Measurements from ENCODE around the gene SLX9.
"Not testable (repeated sequence)": the region's sequence is repeated elsewhere in the genome, so short reads cannot be mapped to it uniquely, and the experiment has no call there.

Gene SLX9

DNA sequence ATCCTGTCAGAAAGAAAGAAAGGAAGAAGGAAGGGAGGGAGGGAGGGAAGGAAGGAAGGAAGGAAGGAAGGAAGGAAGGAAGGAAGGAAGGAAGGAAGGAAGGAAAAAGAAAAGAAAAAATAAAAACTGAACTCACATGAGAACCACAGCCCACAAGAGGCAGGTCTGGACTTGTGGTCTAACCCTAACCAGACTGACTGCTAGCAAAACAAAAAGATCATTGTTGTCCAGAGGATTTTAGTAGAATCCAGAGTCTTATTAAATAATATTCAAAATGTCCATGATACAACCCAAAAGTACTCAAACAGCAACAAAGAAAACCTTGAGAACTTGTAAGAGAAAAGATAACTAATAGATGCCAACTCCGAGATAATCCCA lies 14.5 kb upstream of the SLX9 start:
- no peak overlapping the region for H3K27ac ChIP-seq
- TF ChIP-seq, protein P1, sequence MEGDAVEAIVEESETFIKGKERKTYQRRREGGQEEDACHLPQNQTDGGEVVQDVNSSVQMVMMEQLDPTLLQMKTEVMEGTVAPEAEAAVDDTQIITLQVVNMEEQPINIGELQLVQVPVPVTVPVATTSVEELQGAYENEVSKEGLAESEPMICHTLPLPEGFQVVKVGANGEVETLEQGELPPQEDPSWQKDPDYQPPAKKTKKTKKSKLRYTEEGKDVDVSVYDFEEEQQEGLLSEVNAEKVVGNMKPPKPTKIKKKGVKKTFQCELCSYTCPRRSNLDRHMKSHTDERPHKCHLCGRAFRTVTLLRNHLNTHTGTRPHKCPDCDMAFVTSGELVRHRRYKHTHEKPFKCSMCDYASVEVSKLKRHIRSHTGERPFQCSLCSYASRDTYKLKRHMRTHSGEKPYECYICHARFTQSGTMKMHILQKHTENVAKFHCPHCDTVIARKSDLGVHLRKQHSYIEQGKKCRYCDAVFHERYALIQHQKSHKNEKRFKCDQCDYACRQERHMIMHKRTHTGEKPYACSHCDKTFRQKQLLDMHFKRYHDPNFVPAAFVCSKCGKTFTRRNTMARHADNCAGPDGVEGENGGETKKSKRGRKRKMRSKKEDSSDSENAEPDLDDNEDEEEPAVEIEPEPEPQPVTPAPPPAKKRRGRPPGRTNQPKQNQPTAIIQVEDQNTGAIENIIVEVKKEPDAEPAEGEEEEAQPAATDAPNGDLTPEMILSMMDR (IDR thresholded peaks at IDR 0.05) = no peak
- TF ChIP-seq ZFX (IDR thresholded peaks at IDR 0.05; ENCODE audit: borderline replicate concordance) = no peak

DNA sequence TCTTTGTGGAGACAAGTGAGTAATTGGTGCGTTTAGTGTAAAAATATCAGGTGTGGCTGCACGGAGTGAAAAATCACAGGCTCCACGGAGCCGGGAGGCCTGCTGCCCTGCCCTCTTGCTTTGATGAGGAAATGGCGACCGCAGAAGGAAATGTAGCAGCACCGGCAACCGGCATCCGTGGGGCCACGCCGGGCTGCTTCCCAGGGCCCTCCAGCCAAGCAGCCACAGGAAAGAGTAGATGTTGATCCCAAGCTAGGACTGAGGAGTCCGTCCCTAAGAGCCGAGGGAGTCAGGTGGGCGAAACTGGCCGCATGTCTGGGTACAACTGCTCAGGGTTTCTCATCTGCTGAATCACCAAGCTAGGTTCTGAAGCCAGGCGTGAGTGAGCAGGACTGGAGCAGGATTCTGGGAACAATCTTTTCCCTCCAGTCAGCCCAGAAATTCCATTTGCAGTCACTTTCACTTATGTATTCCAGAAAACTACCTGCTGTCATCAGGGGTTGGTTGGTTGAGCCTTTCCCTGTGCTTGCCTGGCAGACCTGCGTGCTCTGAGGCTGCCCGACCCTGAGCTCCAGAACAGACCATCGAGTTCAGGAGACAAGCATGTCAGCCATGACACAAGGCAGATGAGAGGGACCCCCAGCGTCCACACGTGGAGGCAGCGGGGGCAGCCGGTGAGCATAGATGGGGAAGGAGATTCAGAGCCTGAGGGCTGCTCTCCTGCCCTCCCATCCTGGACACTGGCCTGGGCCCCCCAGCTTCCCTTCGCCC lies 13.3 kb upstream of the SLX9 start:
- H3K27ac ChIP-seq = no peak overlapping the region
- TF ChIP-seq ZFX (IDR thresholded peaks at IDR 0.05; ENCODE audit: borderline replicate concordance) = no peak
- TF ChIP-seq, protein P1 (IDR thresholded peaks at IDR 0.05) = no peak

DNA sequence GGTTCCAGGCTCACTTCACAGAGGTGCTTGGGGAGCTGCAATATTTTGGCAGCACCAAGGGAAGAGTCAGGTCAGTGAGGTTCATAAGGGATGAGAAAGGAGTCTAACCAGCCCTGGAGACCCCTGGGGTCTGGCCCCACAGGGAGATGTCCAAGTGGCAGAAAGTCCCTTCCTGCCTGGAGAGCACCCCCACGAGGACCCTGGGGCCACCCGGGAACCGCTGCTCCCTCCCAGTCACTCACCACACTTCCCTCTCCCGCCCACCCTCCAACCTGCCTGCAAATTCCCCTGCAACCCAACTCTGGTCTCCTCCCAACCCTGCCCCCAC lies 12.6 kb upstream of the SLX9 start:
- no peak overlapping the region for H3K27ac ChIP-seq
- TF ChIP-seq ZFX (IDR thresholded peaks at IDR 0.05; ENCODE audit: borderline replicate concordance) = no peak
- TF ChIP-seq, protein P1 (IDR thresholded peaks at IDR 0.05) = no peak

DNA sequence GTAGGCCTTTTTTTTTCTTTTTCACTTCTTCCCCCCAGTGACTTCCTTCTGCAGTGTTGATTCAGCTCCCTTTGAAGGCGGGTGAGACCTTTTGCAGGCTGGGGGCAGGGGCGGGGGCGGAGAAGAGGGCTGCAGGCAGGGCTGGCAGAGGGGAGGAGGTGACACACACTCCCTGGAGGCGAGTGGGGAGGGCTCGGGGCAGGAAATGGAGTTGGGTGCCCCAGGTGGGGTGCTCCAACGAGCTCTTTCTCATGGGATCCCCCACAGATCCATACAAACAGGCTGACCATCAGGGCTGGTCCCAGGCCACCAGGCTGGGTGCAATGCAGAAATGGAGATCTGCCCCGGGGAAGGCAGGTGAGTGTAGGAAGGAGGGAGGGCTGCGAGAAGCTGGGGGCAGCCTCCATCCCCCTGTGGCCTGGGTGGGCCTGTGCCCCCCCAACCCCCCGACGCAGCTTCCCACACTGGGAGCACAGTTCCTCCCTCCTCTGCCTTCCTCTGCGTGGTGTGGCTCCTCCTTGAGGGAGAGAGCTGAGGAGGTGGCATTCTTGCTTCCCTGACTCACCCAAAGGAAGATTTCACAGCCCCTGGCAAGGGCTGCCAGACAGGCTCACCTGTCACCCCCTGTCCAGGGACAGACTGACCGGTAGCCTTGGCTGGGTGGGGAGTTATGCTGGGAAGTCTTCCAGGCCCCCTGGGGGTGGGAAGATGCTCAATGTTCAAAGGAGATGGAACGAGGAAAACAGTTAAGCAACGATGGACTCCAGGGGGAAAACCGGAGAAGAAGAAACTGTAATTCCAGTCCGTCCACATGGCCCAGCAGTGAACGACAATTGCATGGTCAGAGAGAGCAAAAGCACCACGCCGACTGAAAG lies 12.0 kb upstream of the SLX9 start:
- H3K27ac ChIP-seq = no peak overlapping the region
- TF ChIP-seq, protein P1 (IDR thresholded peaks at IDR 0.05) = no peak
- TF ChIP-seq ZFX (IDR thresholded peaks at IDR 0.05; ENCODE audit: borderline replicate concordance) = no peak

DNA sequence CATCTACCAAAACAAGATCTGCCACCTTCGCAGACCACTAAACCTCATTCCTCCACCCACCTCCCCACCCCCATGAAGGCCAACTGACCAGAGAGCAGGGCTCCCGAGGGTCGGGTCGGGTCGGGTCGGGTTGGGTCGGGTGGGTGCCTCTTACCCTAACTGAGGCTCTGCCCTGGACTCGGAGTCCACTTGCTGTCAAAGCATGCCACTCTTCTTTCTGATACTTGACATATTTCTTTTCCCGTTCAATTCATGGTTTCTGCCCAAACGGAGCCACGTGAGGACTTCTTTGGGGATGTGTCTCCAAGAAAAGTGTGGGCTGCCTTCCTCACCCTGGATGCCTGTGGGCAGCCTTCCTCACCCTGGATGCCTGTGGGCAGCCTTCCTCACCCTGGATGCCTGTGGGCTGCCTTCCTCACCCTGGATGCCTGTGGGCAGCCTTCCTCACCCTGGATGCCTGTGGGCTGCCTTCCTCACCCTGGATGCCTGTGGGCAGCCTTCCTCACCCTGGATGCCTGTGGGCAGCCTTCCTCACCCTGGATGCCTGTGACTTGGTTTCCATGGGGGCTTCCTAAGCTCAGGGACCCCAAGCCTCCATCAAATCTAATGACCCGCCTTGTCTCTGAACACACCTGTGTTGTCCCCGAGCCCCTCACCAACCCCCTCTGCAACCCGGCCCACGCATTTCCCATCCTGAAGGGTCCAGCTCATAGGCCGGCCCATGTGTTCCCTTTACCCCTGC lies 11.2 kb upstream of the SLX9 start:
- not testable (repeated sequence) for H3K27ac ChIP-seq

DNA sequence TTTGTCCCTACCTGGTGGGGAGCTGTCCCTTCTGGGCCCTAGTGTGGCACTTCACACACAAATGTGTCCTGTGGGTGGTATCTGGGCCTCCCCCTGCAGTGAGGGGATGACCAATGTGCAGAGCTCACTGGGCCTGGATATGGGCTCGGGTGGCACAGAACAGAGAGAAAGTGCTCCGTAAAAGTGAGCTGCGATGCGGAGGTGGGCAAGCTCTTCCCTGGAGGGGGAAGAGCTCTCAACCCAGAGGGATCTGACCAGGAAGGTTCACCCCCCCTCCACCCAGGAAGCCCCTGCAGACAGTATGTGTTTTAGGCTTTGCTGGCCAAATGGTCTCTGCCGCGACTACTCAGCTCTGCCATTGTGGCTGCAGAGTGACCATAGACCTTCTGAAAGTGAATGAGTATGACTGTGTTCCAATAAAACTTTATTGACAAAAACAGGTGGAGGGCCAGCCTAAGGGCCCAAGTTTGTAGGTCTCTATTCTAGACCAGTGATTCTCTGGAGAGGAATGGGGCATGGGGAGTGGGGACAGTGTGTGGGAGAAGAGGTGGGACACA lies 10.5 kb upstream of the SLX9 start:
- H3K27ac ChIP-seq = no peak overlapping the region
- no peak for TF ChIP-seq ZFX (IDR thresholded peaks at IDR 0.05; ENCODE audit: borderline replicate concordance)
- TF ChIP-seq, protein P1 (IDR thresholded peaks at IDR 0.05) = no peak

DNA sequence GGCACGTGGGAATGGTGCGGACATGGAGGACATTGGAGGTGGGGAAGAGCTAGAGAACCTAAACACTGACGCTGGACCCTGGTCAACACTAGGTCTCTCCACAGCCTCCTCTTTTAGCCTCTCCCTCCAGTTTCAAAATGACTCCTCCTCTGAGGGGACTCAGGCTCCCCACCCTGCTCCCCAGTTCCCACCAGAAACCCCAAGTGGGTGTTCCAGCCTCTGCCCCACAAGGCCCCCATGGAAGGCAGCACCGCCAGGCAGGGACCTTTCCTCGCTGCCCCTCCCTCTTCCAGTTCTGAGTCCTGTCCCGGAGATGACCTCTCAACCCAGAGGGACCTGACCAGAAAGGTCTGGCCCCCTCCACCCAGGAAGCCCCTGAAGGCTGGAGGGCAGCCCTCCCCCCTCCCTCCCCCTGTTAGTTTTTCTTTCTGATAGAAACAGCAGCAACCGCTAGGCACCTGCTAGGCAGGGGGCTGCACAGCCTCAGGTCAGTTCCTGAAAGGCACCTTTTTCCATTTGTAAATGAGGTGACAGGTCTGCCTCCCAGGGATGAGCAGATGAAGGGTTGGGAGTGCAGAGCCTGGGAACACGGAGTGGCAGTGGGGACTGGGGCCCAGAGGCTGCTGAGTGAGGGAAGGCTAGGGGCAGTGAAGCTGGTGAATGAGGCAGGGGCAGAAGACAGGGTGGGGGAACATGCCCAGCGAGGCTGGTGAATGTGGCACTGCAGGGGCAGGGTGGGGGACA lies 9.9 kb upstream of the SLX9 start:
- TF ChIP-seq ZFX (IDR thresholded peaks at IDR 0.05; ENCODE audit: borderline replicate concordance) = no peak
- TF ChIP-seq, protein P1 (IDR thresholded peaks at IDR 0.05) = no peak
- H3K27ac ChIP-seq = no peak overlapping the region
